LHCN-M2 (cell line): Measurements from ENCODE around the gene STON2. TPM values are rescaled to one million over a fixed set of nuclear protein-coding genes. Genes with fewer than 3 reads are reported as not detected.
A peak's percentile ranks its signal among the peaks of the same experiment; 100 is the strongest.
"Not testable (repeated sequence)": the region's sequence is repeated elsewhere in the genome, so short reads cannot be mapped to it uniquely, and the experiment has no call there.

Experiments used
- DNase-seq: peaks from one replicate; pipeline ENCODE4 v3.0.0-alpha.2; 2012; ENCODE audit warnings: low read depth
- total RNA-seq: library from RNA; depleted of rRNA; stranded (reverse); fragments of >200 nt; gene quantifications from 2 replicates; pipeline ENCODE4 v1.2.3, GENCODE V29; 2014

The STON2 gene
- total RNA-seq, 1 experiment from 2014 or later: 44.5 TPM

GRCh38 chr14:81269979-81270375, 130.1 kb downstream of the STON2 start:
- DNase-seq: no peak

GRCh38 chr14:81269100-81269978, 130.8 kb downstream of the STON2 start:
- peak; percentile 76 for DNase-seq

- no peak for DNase-seq
These were observed 132.1 kb downstream of the STON2 start for GRCh38 chr14:81268016-81268416.

- DNase-seq: no peak
These were observed 134.4 kb downstream of the STON2 start for GRCh38 chr14:81265636-81266169.

- DNase-seq: no peak
These were observed 135.5 kb downstream of the STON2 start for GRCh38 chr14:81264671-81265070.

- DNase-seq: no peak
These were observed 136.2 kb downstream of the STON2 start for GRCh38 chr14:81263777-81264410.

GRCh38 chr14:81261176-81261575, 138.9 kb downstream of the STON2 start:
- peak; percentile 22 for DNase-seq

GRCh38 chr14:81260732-81261131, 139.4 kb downstream of the STON2 start:
- DNase-seq: no peak

- DNase-seq: no peak
These were observed 143.7 kb downstream of the STON2 start for GRCh38 chr14:81256289-81256960.

GRCh38 chr14:81252278-81252677, 147.8 kb downstream of the STON2 start:
- DNase-seq: no peak

GRCh38 chr14:81247271-81247766, 152.8 kb downstream of the STON2 start:
- DNase-seq: peak; percentile 92

GRCh38 chr14:81246461-81247270, 153.5 kb downstream of the STON2 start:
- DNase-seq: peak; percentile 99

- peak; percentile 18 for DNase-seq
These were observed 154.4 kb downstream of the STON2 start for GRCh38 chr14:81245771-81246170.

GRCh38 chr14:81244431-81244830, 155.7 kb downstream of the STON2 start:
- not testable (repeated sequence) for DNase-seq

- no peak for DNase-seq
These were observed 156.6 kb downstream of the STON2 start for GRCh38 chr14:81243499-81243898.

- not testable (repeated sequence) for DNase-seq
These were observed 163.3 kb downstream of the STON2 start for GRCh38 chr14:81236849-81237248.

- DNase-seq: no peak
These were observed 164.0 kb downstream of the STON2 start for GRCh38 chr14:81236138-81236537.

GRCh38 chr14:81235096-81235495, 165.0 kb downstream of the STON2 start:
- DNase-seq: no peak

- peak; percentile 51 for DNase-seq
These were observed 165.8 kb downstream of the STON2 start for GRCh38 chr14:81234278-81234677.

GRCh38 chr14:81233615-81234014, 166.5 kb downstream of the STON2 start:
- no peak for DNase-seq

- DNase-seq: no peak
These were observed 168.6 kb downstream of the STON2 start for GRCh38 chr14:81231540-81231939.
